Tibial nerve (tissue), 4 donors: ENCODE measurements around the gene C10orf67.

Source experiments
- CTCF ChIP-seq, 5 experiments: fragments of 200-600 bp in 3 of 5; fragments of 450-650 bp in 2 of 5; sonication (generic) in 3 of 5; IDR thresholded peaks; one replicate each; pipeline ENCODE4 v1.5.1; 2016 to 2019; ENCODE audit warnings: antibody characterized with exemption in 5 of 5, mild to moderate bottlenecking in 3 of 5, moderate library complexity in 2 of 5
- EP300 ChIP-seq, 2 donors: sonication (generic); formaldehyde crosslinking; IDR thresholded peaks; one replicate each; pipeline ENCODE4 v1.6.1; 2017; ENCODE audit warnings: antibody characterized with exemption in 2 of 2, mild to moderate bottlenecking in 1 of 2
- POLR2A ChIP-seq, 2 donors: fragments of 450-650 bp; IDR thresholded peaks; one replicate each; pipeline ENCODE4 v1.6.1; 2017; ENCODE audit warnings: antibody characterized with exemption in 2 of 2, mild to moderate bottlenecking in 2 of 2, moderate library complexity in 2 of 2

- TF ChIP-seq POLR2A (IDR thresholded peaks at IDR 0.05) (no peak), CTCF (IDR thresholded peaks at IDR 0.05) (no peak), EP300 (IDR thresholded peaks at IDR 0.05) (no peak)
These were observed 17.7 kb upstream of the C10orf67 start for GRCh38 chr10:23362069-23362830.
